ENCODE measurements around the gene NXPH4. TPM values are rescaled to one million over a fixed set of nuclear protein-coding genes. Genes with fewer than 3 reads are reported as not detected.

Gene NXPH4
- total RNA-seq, 1 experiment from 2014 or later, result 2.8 TPM

GRCh38 chr12:57231276-57232021, 14.9 kb downstream of the NXPH4 start:
- DNase-seq (ENCODE audit: low spot score), result no peak

- no peak for DNase-seq (ENCODE audit: low spot score)
These were observed 15.7 kb downstream of the NXPH4 start for GRCh38 chr12:57232156-57232756.

- DNase-seq (ENCODE audit: low spot score), result no peak
These were observed 17.0 kb downstream of the NXPH4 start for GRCh38 chr12:57233357-57234232.

GRCh38 chr12:57234233-57234570, 17.6 kb downstream of the NXPH4 start:
- DNase-seq (ENCODE audit: low spot score), result no peak

- DNase-seq (ENCODE audit: low spot score), result no peak
These were observed 18.0 kb downstream of the NXPH4 start for GRCh38 chr12:57234571-57235016.

- DNase-seq (ENCODE audit: low spot score), result peak; percentile 82
These were observed 18.6 kb downstream of the NXPH4 start for GRCh38 chr12:57235017-57235727.

- no peak for DNase-seq (ENCODE audit: low spot score)
These were observed 19.1 kb downstream of the NXPH4 start for GRCh38 chr12:57235728-57236131.

GRCh38 chr12:57236201-57236924, 19.8 kb downstream of the NXPH4 start:
- DNase-seq (ENCODE audit: low spot score), result no peak

GRCh38 chr12:57236925-57237595, 20.5 kb downstream of the NXPH4 start:
- DNase-seq (ENCODE audit: low spot score), result peak; percentile 18

- DNase-seq (ENCODE audit: low spot score), result peak; percentile 44
These were observed 21.0 kb downstream of the NXPH4 start for GRCh38 chr12:57237596-57237931.

GRCh38 chr12:57237932-57238853, 21.6 kb downstream of the NXPH4 start:
- DNase-seq (ENCODE audit: low spot score), result no peak

- peak; percentile 89 for DNase-seq (ENCODE audit: low spot score)
These were observed 22.4 kb downstream of the NXPH4 start for GRCh38 chr12:57238854-57239554.

GRCh38 chr12:57239587-57240065, 23.0 kb downstream of the NXPH4 start:
- no peak for DNase-seq (ENCODE audit: low spot score)

GRCh38 chr12:57240066-57240921, 23.7 kb downstream of the NXPH4 start:
- peak; percentile 48 for DNase-seq (ENCODE audit: low spot score)

- DNase-seq (ENCODE audit: low spot score), result no peak
These were observed 24.4 kb downstream of the NXPH4 start for GRCh38 chr12:57240926-57241401.

GRCh38 chr12:57241402-57242310, 25.1 kb downstream of the NXPH4 start:
- no peak for DNase-seq (ENCODE audit: low spot score)

GRCh38 chr12:57242329-57242690, 25.7 kb downstream of the NXPH4 start:
- peak; percentile 24 for DNase-seq (ENCODE audit: low spot score)
